Lower leg skin (tissue), 4 donors: ENCODE data around the gene BRD3. TPM values are rescaled to one million over a fixed set of nuclear protein-coding genes. Genes with fewer than 3 reads are reported as not detected.

Experiments used
- DNase-seq, 2 donors: peaks; one replicate each; pipeline ENCODE4 v3.0.0-alpha.2; 2019; ENCODE audit warnings: low spot score in 2 of 2
- H3K4me3 ChIP-seq: fragments of 200-600 bp; sonication (generic); 2 replicates; pipeline ENCODE4 v1.5.1; 2017; ENCODE audit warnings: mild to moderate bottlenecking, low read depth; ENCODE audit not compliant: poor library complexity, severe bottlenecking
- CTCF ChIP-seq, 3 donors: fragments of 450-650 bp; IDR thresholded peaks; one replicate each; pipeline ENCODE4 v1.5.1; 2016; ENCODE audit warnings: antibody characterized with exemption in 3 of 3, mild to moderate bottlenecking in 3 of 3, moderate library complexity in 2 of 3
- POLR2A ChIP-seq, 2 donors: fragments of 450-650 bp; IDR thresholded peaks; one replicate each; pipeline ENCODE4 v1.6.1; 2016 to 2017; ENCODE audit warnings: antibody characterized with exemption in 2 of 2, mild to moderate bottlenecking in 1 of 2, moderate library complexity in 1 of 2
- WGBS, 2 donors: methylation state at CpG; one replicate each; pipeline ENCODE4 v1.1.5; 2018; 5-methylcytosine and 5-hydroxymethylcytosine counted together
- intact Hi-C: fragments of 100-400 bp; cut with DNase I; formaldehyde crosslinking; loops from one replicate; pipeline ENCODE4 v1.15.0; 2023; ENCODE audit warnings: low total_unique reads
- total RNA-seq, 4 donors: library from RNA; depleted of rRNA; stranded (reverse); fragments of >200 nt; gene quantifications; one replicate each; pipeline ENCODE4 v1.1.0, GENCODE V29; 2016

Gene BRD3
- total RNA-seq, 4 donors from 2014 or later = 18.5 to 59.9 (median 26.7) TPM

GRCh38 chr9:134058716-134059115 is 9.1 kb downstream of the BRD3 start:
- TF ChIP-seq POLR2A (IDR thresholded peaks at IDR 0.05) (no peak), CTCF (IDR thresholded peaks at IDR 0.05) (no peak)
- intact Hi-C loops = no loop called here
- DNase-seq = peak in 1 of 2 donors; percentile 72
- WGBS, 2 donors = 72 to 78% methylated on average over 7 of the region's 7 CpGs
- H3K4me3 ChIP-seq = no peak overlapping the region

- peak in 1 of 2 donors; percentile 72 for DNase-seq
- TF ChIP-seq CTCF (IDR thresholded peaks at IDR 0.05) (no peak), POLR2A (IDR thresholded peaks at IDR 0.05) (no peak)
- intact Hi-C loops = no loop called here
- 79 to 88% methylated on average over 19 to 25 of the region's 28 CpGs for WGBS, 2 donors
- no peak overlapping the region for H3K4me3 ChIP-seq
These were observed 9.8 kb downstream of the BRD3 start for GRCh38 chr9:134057751-134058701.

GRCh38 chr9:134057307-134057657 is 10.5 kb downstream of the BRD3 start:
- no peak overlapping the region for H3K4me3 ChIP-seq
- no peak for DNase-seq
- intact Hi-C loops = no loop called here
- WGBS, 2 donors = 87 to 94% methylated on average over 13 of the region's 13 CpGs
- TF ChIP-seq POLR2A (IDR thresholded peaks at IDR 0.05) = no peak
- no peak for TF ChIP-seq CTCF (IDR thresholded peaks at IDR 0.05)

GRCh38 chr9:134056483-134057306 is 11.1 kb downstream of the BRD3 start:
- DNase-seq = no peak
- H3K4me3 ChIP-seq = no peak overlapping the region
- TF ChIP-seq CTCF (IDR thresholded peaks at IDR 0.05) (no peak), POLR2A (IDR thresholded peaks at IDR 0.05) (no peak)
- 51 to 61% methylated on average over 17 to 22 of the region's 23 CpGs for WGBS, 2 donors
- intact Hi-C loops = no loop called here

- no peak overlapping the region for H3K4me3 ChIP-seq
- peak; percentile 59 to 94 for DNase-seq
- intact Hi-C loops = no loop called here
- 13 to 24% methylated on average over 6 to 7 of the region's 13 CpGs for WGBS, 2 donors
- no peak for TF ChIP-seq CTCF (IDR thresholded peaks at IDR 0.05)
- TF ChIP-seq POLR2A (IDR thresholded peaks at IDR 0.05) = no peak
These were observed 11.8 kb downstream of the BRD3 start for GRCh38 chr9:134055981-134056461.
